Hepatocyte (in vitro differentiated cells): Measurements from ENCODE around the gene P2RX4.

ENCODE experiments used
- EZH2 ChIP-seq: fragments of 200-600 bp; sonication (generic); IDR thresholded peaks from 2 replicates; pipeline ENCODE4 v1.6.1; 2016; ENCODE audit warnings: antibody characterized with exemption, mild to moderate bottlenecking, borderline replicate concordance
- EZH2phosphoT487 ChIP-seq: fragments of 200-600 bp; sonication (generic); IDR thresholded peaks from one replicate; pipeline ENCODE4 v1.6.1; 2018; ENCODE audit warnings: antibody characterized with exemption, mild to moderate bottlenecking, low read depth, moderate library complexity; ENCODE audit not compliant: unreplicated experiment, severe bottlenecking
- TF ChIP-seq, protein P1 (sequence below): fragments of 200-600 bp; sonication (generic); IDR thresholded peaks from 2 replicates; pipeline ENCODE4 v1.5.1; 2016; ENCODE audit warnings: antibody characterized with exemption, mild to moderate bottlenecking; ENCODE audit not compliant: poor library complexity

DNA sequence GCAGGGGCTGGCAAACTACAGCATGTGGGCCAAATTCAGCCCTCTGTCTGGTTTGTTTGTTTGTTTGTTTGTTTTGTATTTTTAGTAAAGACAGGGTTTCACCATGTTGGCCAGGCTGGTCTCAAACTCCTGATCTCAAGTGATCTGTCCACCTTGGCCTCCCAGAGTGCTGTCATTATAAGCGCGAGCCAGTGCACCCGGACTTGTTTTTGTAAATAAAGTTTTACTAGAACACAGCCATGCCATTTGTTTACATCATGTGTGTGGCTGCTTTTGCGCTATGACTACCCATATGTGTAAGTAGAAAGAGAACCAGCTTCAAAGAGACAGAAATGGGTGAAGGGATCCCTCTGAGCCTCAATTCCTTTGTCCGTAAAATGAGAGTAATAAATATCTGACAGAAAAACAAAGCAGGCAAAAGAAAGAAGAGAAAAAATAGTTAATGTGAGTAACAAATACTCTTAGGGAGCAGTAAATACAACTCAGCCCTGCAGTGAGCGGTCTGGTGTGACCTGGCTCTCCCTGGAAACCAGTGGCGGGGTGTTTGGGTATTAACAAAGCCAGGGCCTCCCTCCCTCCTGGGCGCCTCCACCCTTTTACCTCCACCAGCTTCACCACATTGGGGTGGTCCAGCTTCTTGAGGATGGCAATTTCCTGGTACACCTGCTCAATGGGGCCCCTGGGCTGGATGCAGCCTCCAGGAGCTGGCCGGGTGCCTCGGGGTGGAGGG is 53.4 kb downstream of the P2RX4 start:
- TF ChIP-seq, protein P1, sequence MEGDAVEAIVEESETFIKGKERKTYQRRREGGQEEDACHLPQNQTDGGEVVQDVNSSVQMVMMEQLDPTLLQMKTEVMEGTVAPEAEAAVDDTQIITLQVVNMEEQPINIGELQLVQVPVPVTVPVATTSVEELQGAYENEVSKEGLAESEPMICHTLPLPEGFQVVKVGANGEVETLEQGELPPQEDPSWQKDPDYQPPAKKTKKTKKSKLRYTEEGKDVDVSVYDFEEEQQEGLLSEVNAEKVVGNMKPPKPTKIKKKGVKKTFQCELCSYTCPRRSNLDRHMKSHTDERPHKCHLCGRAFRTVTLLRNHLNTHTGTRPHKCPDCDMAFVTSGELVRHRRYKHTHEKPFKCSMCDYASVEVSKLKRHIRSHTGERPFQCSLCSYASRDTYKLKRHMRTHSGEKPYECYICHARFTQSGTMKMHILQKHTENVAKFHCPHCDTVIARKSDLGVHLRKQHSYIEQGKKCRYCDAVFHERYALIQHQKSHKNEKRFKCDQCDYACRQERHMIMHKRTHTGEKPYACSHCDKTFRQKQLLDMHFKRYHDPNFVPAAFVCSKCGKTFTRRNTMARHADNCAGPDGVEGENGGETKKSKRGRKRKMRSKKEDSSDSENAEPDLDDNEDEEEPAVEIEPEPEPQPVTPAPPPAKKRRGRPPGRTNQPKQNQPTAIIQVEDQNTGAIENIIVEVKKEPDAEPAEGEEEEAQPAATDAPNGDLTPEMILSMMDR: no peak
- TF ChIP-seq EZH2: no peak
- no peak for TF ChIP-seq EZH2phosphoT487
